ENCODE results near the gene MRPL54. TPM values are rescaled to one million over a fixed set of nuclear protein-coding genes. Genes with fewer than 3 reads are reported as not detected.
A peak's percentile ranks its signal among the peaks of the same experiment; 100 is the strongest.
"Not testable (repeated sequence)": the region's sequence is repeated elsewhere in the genome, so short reads cannot be mapped to it uniquely, and the experiment has no call there.

The MRPL54 gene
- total and polyA plus RNA-seq, 2 experiments from 2014 or later: 37.9 to 91.2 TPM

DNA sequence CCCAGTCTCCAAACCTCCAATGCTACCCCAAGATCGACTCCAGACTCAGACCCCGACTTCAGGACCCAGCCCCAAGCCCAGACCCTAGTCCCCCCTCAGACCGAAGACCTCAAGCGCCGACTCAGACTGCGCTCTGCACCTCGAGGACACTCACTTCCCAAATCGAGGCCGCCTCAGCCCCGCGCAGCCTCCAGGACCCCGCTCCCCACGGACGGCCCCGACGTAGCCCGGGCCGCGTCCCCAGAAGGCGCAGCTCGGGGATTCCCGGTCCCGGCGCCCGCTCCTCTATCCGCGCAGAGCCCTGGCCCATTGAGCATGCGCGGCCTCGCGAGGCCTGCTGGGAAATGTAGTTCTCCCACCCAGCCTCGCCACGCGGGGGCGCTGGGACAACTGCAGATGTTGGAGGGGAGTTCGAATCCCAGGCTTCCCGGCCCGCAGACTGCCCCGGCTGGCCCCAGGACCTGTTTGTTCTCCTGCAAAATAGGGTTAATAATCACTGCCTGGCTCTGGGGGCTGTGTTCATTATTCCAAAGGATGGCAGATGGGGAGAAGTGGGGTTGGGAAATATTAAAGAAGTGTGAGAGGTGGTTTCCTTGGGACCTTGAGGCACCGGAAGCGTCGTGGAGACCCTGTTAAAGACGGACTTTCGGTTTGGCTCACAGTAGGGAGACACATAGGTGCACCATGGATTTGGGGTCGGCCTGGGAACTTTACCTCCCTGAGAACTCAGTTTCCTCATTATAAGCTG, 926 bp upstream of the MRPL54 start, which contains the start of gene APBA3:
APBA3 (minus strand) TSS at position 311 of the 748 bp plus-strand sequence. CDS start 1,428 bp downstream, outside the sequence.
- Histone ChIP-seq H3K27me3 (peaks cover 3% of the 10 kb centered on the region), H3K36me3 (no peaks in the 10 kb centered on the region), H3K9me3 (ENCODE audit: low read depth) (no peaks in the 10 kb centered on the region), H3K4me3 (peak within 1 kb of the TSS; percentile 87), H3K4me1 (ENCODE audit: low read depth) (no peaks in the 10 kb centered on the region), H3K27ac (peak within 1 kb of the TSS; percentile 95)
- peak; percentile 91 to 94 for DNase-seq (ENCODE audit: low read depth in 1 of 2, low spot score in 1 of 2)
- TF ChIP-seq, protein P1, sequence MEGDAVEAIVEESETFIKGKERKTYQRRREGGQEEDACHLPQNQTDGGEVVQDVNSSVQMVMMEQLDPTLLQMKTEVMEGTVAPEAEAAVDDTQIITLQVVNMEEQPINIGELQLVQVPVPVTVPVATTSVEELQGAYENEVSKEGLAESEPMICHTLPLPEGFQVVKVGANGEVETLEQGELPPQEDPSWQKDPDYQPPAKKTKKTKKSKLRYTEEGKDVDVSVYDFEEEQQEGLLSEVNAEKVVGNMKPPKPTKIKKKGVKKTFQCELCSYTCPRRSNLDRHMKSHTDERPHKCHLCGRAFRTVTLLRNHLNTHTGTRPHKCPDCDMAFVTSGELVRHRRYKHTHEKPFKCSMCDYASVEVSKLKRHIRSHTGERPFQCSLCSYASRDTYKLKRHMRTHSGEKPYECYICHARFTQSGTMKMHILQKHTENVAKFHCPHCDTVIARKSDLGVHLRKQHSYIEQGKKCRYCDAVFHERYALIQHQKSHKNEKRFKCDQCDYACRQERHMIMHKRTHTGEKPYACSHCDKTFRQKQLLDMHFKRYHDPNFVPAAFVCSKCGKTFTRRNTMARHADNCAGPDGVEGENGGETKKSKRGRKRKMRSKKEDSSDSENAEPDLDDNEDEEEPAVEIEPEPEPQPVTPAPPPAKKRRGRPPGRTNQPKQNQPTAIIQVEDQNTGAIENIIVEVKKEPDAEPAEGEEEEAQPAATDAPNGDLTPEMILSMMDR (IDR thresholded peaks at IDR 0.05; ENCODE audit: low read depth, low read length): peak; percentile 70

DNA sequence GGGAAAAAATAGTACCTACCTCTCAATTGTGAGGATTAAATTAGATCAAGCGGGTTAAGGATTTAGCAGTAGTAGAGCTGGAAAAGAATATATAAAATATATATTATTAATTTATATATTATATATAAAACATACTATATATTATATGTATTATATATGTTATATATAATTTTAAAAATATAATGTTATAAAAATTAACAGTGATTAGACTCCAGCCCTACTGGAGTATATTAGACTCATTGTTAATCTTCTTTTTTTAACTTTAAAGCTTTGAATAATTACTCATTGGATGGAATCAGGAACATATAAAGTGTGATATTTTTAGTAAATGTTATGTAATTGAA, 380 bp upstream of the MRPL54 start:
- DNase-seq (ENCODE audit: low read depth in 1 of 2, low spot score in 1 of 2): no peak
- TF ChIP-seq, protein P1 (IDR thresholded peaks at IDR 0.05; ENCODE audit: low read depth, low read length): no peak
- Histone ChIP-seq H3K9me3 (ENCODE audit: low read depth) (no peaks in the 10 kb centered on the region), H3K27me3 (peaks cover 3% of the 10 kb centered on the region), H3K4me1 (ENCODE audit: low read depth) (no peaks in the 10 kb centered on the region), H3K36me3 (no peaks in the 10 kb centered on the region), H3K4me3 (peak overlapping the region; percentile 74), H3K27ac (peak overlapping the region; percentile 95)

DNA sequence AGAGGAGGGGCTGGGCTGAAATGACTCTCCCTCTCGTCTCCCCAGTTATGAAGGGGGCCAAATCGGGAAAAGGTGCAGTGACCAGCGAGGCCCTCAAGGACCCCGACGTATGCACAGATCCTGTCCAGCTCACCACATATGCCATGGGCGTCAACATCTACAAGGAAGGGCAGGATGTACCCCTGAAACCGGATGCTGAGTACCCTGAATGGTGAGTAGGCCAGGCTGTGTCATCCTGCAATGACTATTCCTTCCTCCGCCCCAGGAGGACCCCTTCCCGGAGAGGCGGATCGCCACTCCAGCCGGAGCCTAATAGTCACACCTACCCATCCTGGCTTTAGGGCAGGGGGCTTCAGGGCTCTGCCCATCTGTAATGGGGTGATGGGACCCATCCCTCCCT, 2.6 kb downstream of the MRPL54 start:
- no peak for DNase-seq (ENCODE audit: low read depth in 1 of 2, low spot score in 1 of 2)
- Histone ChIP-seq H3K4me3 (no peak overlapping the region), H3K27me3 (peaks cover 3% of the 10 kb centered on the region), H3K4me1 (ENCODE audit: low read depth) (no peaks in the 10 kb centered on the region), H3K27ac (no peak overlapping the region), H3K36me3 (no peaks in the 10 kb centered on the region), H3K9me3 (ENCODE audit: low read depth) (no peaks in the 10 kb centered on the region)
- TF ChIP-seq, protein P1 (IDR thresholded peaks at IDR 0.05; ENCODE audit: low read depth, low read length): no peak

DNA sequence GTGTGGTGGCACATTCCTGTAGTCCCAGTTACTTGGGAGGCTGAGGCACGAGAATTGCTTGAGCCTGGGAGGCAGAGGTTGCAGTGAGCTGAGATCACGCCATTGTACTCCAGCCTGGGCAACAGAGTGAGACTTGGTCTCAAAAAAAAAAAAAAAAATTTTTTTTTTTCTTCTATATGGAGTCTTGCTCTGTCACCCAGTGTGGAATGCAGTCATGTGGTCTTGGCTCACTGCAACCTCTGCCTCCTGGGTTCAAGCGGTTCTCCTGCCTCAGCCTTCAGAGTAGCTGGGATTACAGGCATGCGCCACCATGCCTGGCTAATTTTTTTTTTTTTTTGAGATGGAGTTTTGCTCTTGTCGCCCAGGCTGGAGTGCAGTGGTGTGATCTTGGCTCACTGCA, 3.3 kb downstream of the MRPL54 start:
- not testable (repeated sequence) for H3K36me3 ChIP-seq; H3K27me3 ChIP-seq; H3K9me3 ChIP-seq (ENCODE audit: low read depth); H3K27ac ChIP-seq; DNase-seq (ENCODE audit: low read depth in 1 of 2, low spot score in 1 of 2); H3K4me3 ChIP-seq; H3K4me1 ChIP-seq (ENCODE audit: low read depth)

DNA sequence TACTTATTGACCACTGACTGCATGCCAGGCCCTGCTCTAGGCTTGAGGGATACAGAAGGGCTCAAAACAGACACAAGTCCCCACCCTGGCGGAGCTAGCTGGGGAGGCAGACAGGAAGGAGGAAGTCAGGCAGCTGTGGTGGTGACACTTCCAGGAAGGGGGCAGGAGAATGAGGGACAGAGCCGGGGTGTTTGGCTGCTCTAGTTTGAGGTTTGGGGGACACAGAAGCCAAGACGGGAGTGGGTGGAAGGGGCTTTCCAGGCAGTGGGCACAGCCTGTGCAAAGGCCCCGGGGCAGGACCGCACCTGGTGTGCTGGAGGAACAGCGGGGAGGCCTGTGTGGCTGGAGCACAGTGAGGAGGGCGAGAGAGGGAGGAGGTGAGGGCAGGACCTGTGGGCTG, 4.0 kb downstream of the MRPL54 start:
- Histone ChIP-seq H3K4me1 (ENCODE audit: low read depth) (no peaks in the 10 kb centered on the region), H3K27me3 (peaks cover 3% of the 10 kb centered on the region), H3K9me3 (ENCODE audit: low read depth) (no peaks in the 10 kb centered on the region), H3K36me3 (no peaks in the 10 kb centered on the region), H3K4me3 (no peak overlapping the region), H3K27ac (no peak overlapping the region)
- DNase-seq (ENCODE audit: low read depth in 1 of 2, low spot score in 1 of 2): no peak
- TF ChIP-seq, protein P1 (IDR thresholded peaks at IDR 0.05; ENCODE audit: low read depth, low read length): no peak

DNA sequence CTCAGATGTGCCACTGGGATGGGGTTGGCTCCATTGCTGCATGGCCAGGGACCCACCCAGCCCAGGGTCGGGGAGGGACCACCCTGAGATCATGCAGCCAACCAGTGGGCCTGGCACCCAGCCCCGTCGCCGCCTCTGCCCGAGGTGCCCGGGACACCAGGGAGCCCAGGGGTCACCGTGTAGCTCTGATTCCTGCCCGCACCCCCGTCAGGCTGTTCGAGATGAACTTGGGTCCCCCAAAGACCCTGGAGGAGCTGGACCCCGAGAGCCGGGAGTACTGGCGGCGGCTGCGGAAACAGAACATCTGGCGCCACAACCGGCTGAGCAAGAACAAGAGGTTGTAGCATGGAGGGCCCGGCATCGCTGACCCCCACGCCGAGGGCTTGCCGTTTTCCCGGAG, 4.6 kb downstream of the MRPL54 start:
- H3K4me1 ChIP-seq (ENCODE audit: low read depth): no peaks in the 10 kb centered on the region
- H3K9me3 ChIP-seq (ENCODE audit: low read depth): no peaks in the 10 kb centered on the region
- H3K36me3 ChIP-seq: no peaks in the 10 kb centered on the region
- TF ChIP-seq, protein P1 (IDR thresholded peaks at IDR 0.05; ENCODE audit: low read depth, low read length): no peak
- DNase-seq (ENCODE audit: low read depth in 1 of 2, low spot score in 1 of 2): no peak
- H3K4me3 ChIP-seq: no peak overlapping the region
- no peak overlapping the region for H3K27ac ChIP-seq
- peaks cover 3% of the 10 kb centered on the region for H3K27me3 ChIP-seq
